GM12878 (cell line): ENCODE results near the gene LRTM2. TPM values are rescaled to one million over a fixed set of nuclear protein-coding genes. Genes with fewer than 3 reads are reported as not detected.

Source experiments
- ATAC-seq: fragments of 200-7000 bp; cut with Tn5 transposase; 3 replicates; pipeline ENCODE4 v1.9.1; 2020; ENCODE audit warnings: mild to moderate bottlenecking, moderate library complexity
- BruUV-seq: library from RNA; stranded (reverse); fragments of 400-500 nt; replicated peaks from 2 replicates; lab custom pipeline; 2021; lab: Mats Ljungman, UMichigan
- CTCF ChIA-PET: fragments of 300-600 bp; sonication (Branson Sonifier 250); formaldehyde crosslinking; extraction: SDS; loops from one replicate; lab custom pipeline; 2021; ENCODE audit warnings: inconsistent platforms; lab: Yijun Ruan, JAX
- POLR2A ChIA-PET: fragments of 350-600 bp; formaldehyde crosslinking; extraction: SDS; loops from one replicate; lab custom pipeline; 2021; ENCODE audit warnings: inconsistent platforms; lab: Charles Lee
- RAD21 ChIA-PET: fragments of 300-600 bp; sonication (Branson Sonifier 250); formaldehyde crosslinking; loops from one replicate; lab custom pipeline; 2023; ENCODE audit warnings: antibody characterized with exemption; ENCODE audit not compliant: unreplicated experiment; lab: Charles Lee
- SMC1A ChIA-PET: fragments of 300-600 bp; sonication (Branson Sonifier 250); formaldehyde crosslinking; loops from one replicate; lab custom pipeline; 2023; ENCODE audit not compliant: unreplicated experiment, uncharacterized antibody; lab: Charles Lee
- DNase-seq: peaks from one replicate; pipeline ENCODE4 v3.0.0-alpha.2; 2011; ENCODE audit warnings: low read depth, low spot score
- FAIRE-seq: peaks from 3 replicates; lab custom pipeline; 2011; peaks lifted over from hg19 to GRCh38; lab: Jason Lieb, UNC
- H2AFZ ChIP-seq: 2 replicates; pipeline ENCODE4 v1.6.0; 2011; ENCODE audit warnings: low read depth, low read length, control low read depth; ENCODE audit not compliant: control insufficient read depth
- H3K27ac ChIP-seq: 2 replicates; pipeline ENCODE4 v1.5.1; 2011; ENCODE audit warnings: control low read depth; ENCODE audit not compliant: control insufficient read depth, insufficient read depth
- H3K27me3 ChIP-seq, 2 experiments: replicated peaks in 1 of 2; 2 replicates each; pipeline versions ENCODE4 v1.6.0 to v1.6.1; 2011; ENCODE audit warnings: low read length in 1 of 2; ENCODE audit not compliant: control insufficient read depth in 2 of 2, insufficient read depth in 2 of 2
- H3K36me3 ChIP-seq, 2 experiments: 2 replicates each; pipeline ENCODE4 v1.5.1; 2011; ENCODE audit warnings: low read length in 1 of 2; ENCODE audit not compliant: control insufficient read depth in 2 of 2, insufficient read depth in 2 of 2
- H3K4me1 ChIP-seq: 2 replicates; pipeline ENCODE4 v1.6.1; 2011; ENCODE audit warnings: mild to moderate bottlenecking, low read length, moderate library complexity, mixed read lengths; ENCODE audit not compliant: control insufficient read depth, insufficient read depth
- H3K4me2 ChIP-seq: 2 replicates; pipeline ENCODE4 v1.6.0; 2011; ENCODE audit warnings: control low read depth; ENCODE audit not compliant: control insufficient read depth, insufficient read depth
- H3K4me3 ChIP-seq: fragments of 200-600 bp; sonication (generic); 2 replicates; pipeline ENCODE4 v1.5.1; 2016
- H3K79me2 ChIP-seq: 2 replicates; pipeline ENCODE4 v1.6.0; 2011; ENCODE audit warnings: low read length; ENCODE audit not compliant: control insufficient read depth, insufficient read depth
- H3K9ac ChIP-seq: 2 replicates; pipeline ENCODE4 v1.8.0; 2011; ENCODE audit warnings: low read length, control low read depth, mixed read lengths; ENCODE audit not compliant: control insufficient read depth, insufficient read depth
- H3K9me3 ChIP-seq: replicated peaks from 3 replicates; pipeline ENCODE4 v1.5.1; 2011; ENCODE audit warnings: mild to moderate bottlenecking, low read length; ENCODE audit not compliant: control insufficient read depth, insufficient read depth
- H4K20me1 ChIP-seq: 2 replicates; pipeline ENCODE4 v1.6.0; 2011; ENCODE audit not compliant: control insufficient read depth, insufficient read depth
- HSF1 ChIP-seq: fragments of 150-350 bp; IDR thresholded peaks from 2 replicates; pipeline ENCODE4 v1.6.1; 2014; ENCODE audit warnings: mild to moderate bottlenecking, low read depth, low read length
- IKZF2 ChIP-seq, 2 experiments: fragments of 450-650 bp; IDR thresholded peaks; 2 replicates each; pipeline ENCODE4 v1.6.1; 2017; ENCODE audit warnings: mild to moderate bottlenecking in 2 of 2, moderate library complexity in 2 of 2
- MEF2B ChIP-seq: fragments of 450-650 bp; IDR thresholded peaks from 2 replicates; pipeline ENCODE4 v1.6.1; 2018; ENCODE audit warnings: mild to moderate bottlenecking, moderate library complexity; ENCODE audit not compliant: partially characterized antibody, poor library complexity, severe bottlenecking
- RAD51 ChIP-seq: fragments of 450-650 bp; IDR thresholded peaks from 2 replicates; pipeline ENCODE4 v1.6.1; 2016; ENCODE audit warnings: moderate library complexity, mild to moderate bottlenecking, inconsistent platforms
- RCOR1 ChIP-seq: conservative IDR thresholded peaks from 2 replicates; pipeline ENCODE4 v1.6.1; 2012; ENCODE audit warnings: low read depth, low read length, improper control_type of control experiment
- SIN3A ChIP-seq: IDR thresholded peaks from 2 replicates; pipeline ENCODE4 v1.6.1; 2012; ENCODE audit warnings: low read depth, low read length, improper control_type of control experiment
- SP1 ChIP-seq: IDR thresholded peaks from one replicate; pipeline ENCODE4 v1.6.1; 2011; ENCODE audit warnings: low read depth, low read length
- STAT3 ChIP-seq: IDR thresholded peaks from 2 replicates; pipeline ENCODE4 v1.6.1; 2011; ENCODE audit warnings: low read depth, low read length, improper control_type of control experiment
- WGBS: methylation state at CpG from one replicate; pipeline ENCODE4 v1.1.6; 2016; ENCODE audit warnings: low lambda C conversion rate; ENCODE audit not compliant: insufficient replicate concordance, insufficient coverage; ENCODE audit errors: missing lambda C conversion rate; 5-methylcytosine and 5-hydroxymethylcytosine counted together
- in situ Hi-C: fragments of 300-500 bp; cut with MboI; formaldehyde crosslinking; loops from 9 replicates; pipeline ENCODE4 v1.14.3; 2018; ENCODE audit warnings: mixed read lengths
- intact Hi-C: fragments of 100-400 bp; cut with micrococcal nuclease; formaldehyde crosslinking; loops from one replicate; pipeline ENCODE4 v1.14.2; 2022; ENCODE audit not compliant: unreplicated experiment
- polyA plus RNA-seq, 11 experiments: library from polyadenylated mRNA; depleted of rRNA in 4 of 11; unstranded in 6 of 11; stranded (reverse) in 5 of 11; fragments of >200 nt; fragmentation: Nextera tagmentation in 4 of 11; fragmentation: Illumina TruSeq in 1 of 11; extraction: Ambion mirVana in 4 of 11; extraction: Trizol in 1 of 11; gene quantifications; 1 replicate in 1 of 11; 2 replicates in 10 of 11; pipeline versions ENCODE4 v1.2.1 to v1.2.3, GENCODE V29; 2011 to 2016; ENCODE audit warnings: inconsistent platforms in 2 of 11, missing spikeins in 2 of 11, low read depth in 1 of 11
- total RNA-seq, 4 experiments: library from RNA; depleted of rRNA in 3 of 4; stranded (reverse); fragments of >200 nt in 3 of 4; fragmentation: Illumina TruSeq in 1 of 4; extraction: Trizol in 1 of 4; gene quantifications; 2 replicates each; pipeline versions ENCODE4 v1.2.1 to v1.2.3, GENCODE V29; 2013 to 2021
- TF ChIP-seq, protein P1 (sequence below): fragments of 450-650 bp; formaldehyde crosslinking; IDR thresholded peaks from 2 replicates; pipeline ENCODE4 v1.4.0; 2022; ENCODE audit warnings: mild to moderate bottlenecking, moderate library complexity
- TF ChIP-seq, protein P2 (sequence below): fragments of 450-650 bp; IDR thresholded peaks from 2 replicates; pipeline ENCODE4 v1.6.1; 2014; ENCODE audit warnings: mild to moderate bottlenecking

The LRTM2 gene
- total and polyA plus RNA-seq, 10 of the 15 experiments (the other 5 are each of a cell fraction or from before 2014, with no cell fraction given) = 0.05 TPM; not detected in 9

DNA sequence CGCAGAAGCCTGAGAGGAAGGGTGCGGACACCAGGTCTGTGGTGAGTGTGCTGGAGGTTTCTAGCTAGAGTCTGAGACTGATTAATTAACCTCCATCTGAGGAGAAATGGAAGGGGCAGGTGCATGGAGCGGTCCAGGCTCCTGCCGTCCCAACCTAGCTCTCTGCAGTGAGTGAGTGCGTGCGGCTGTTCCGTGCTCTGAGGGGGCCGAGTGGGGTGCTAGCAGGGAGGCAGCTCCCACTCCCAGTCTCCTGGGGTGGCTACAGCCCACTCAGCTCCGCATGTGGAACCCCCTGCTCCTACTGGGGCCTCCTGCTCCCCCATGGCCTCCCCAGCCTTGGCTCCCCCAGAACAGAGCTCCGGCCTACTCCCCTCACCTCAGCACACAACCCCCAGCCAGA is 2.9 kb downstream of the LRTM2 start:
- Histone ChIP-seq H3K4me1 (no peaks in the 10 kb centered on the region), H3K27ac (no peak overlapping the region), H3K9ac (no peak overlapping the region), H4K20me1 (no peaks in the 10 kb centered on the region), H3K4me3 (no peak overlapping the region), H3K27me3 (peaks cover 8 to 11% of the 10 kb centered on the region in 2 experiments; a peak in 3 of 4 replicates), H2AFZ (no peak overlapping the region), H3K36me3 (no peaks in the 10 kb centered on the region), H3K9me3 (no peaks in the 10 kb centered on the region), H3K79me2 (no peaks in the 10 kb centered on the region), H3K4me2 (no peak overlapping the region)
- intact Hi-C loops = no loop called here
- CTCF ChIA-PET = no interaction called here
- no peak for ATAC-seq
- in situ Hi-C loops = no loop called here
- POLR2A ChIA-PET = no interaction called here
- FAIRE-seq = no peak
- BruUV-seq = no TSS peak
- no peak for TF ChIP-seq IKZF2 (IDR thresholded peaks at IDR 0.05)
- WGBS = 69% methylated on average over 9 of the region's 10 CpGs
- no peak for DNase-seq
- RAD21 ChIA-PET = no interaction called here
- SMC1A ChIA-PET = no interaction called here

DNA sequence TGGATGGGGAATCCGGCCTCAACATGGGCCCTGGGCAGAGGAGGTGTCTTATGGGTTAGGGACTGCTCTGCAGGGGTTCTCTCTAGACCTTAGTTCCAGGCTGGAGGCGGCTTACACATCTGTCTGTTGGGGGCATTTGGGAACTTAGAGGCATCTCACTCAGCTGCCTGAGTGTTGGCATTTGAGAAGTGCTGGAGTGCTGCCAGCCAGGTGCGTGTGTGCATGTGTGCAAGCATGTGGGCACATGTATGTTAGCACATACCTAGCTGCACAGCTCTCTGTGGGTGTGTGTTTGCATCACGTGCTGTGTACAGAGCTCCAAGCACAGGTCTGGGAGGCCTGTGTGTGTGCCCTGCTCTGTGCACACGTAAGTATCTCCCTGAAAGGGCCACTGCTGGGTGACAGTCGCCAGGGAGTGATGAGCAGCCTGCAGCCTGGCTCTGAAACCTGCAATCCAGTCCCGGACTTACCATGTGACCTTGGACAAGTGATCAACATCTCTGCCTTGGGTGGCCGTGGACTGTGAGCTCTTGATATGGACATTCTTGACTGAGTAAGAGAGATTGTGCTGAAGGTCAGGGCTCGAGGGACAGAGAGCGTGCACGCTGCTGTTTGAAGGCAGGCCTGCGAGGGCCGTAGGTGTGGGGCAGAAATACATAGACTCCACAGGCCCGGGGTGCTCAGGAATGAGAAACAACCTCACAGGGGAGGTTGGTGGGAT is 5.2 kb downstream of the LRTM2 start:
- ATAC-seq (no peak), FAIRE-seq (no peak), DNase-seq (no peak)
- Histone ChIP-seq H4K20me1 (no peaks in the 10 kb centered on the region), H2AFZ (no peak overlapping the region), H3K4me1 (no peaks in the 10 kb centered on the region), H3K9ac (no peak overlapping the region), H3K9me3 (no peaks in the 10 kb centered on the region), H3K4me3 (no peak overlapping the region), H3K4me2 (no peak overlapping the region), H3K36me3 (no peaks in the 10 kb centered on the region), H3K27me3 (peaks cover 5 to 9% of the 10 kb centered on the region in 2 experiments; a peak in 3 of 4 replicates), H3K79me2 (no peaks in the 10 kb centered on the region), H3K27ac (no peak overlapping the region)
- ChIA-PET SMC1A (interaction anchor here (1.1 kb wide), 2 partner anchors 16 to 106 kb away, joined by 3 read pairs; no protein-coding TSS in a partner anchor), RAD21 (no interaction called here), POLR2A (no interaction called here), CTCF (interaction anchor here (1.9 kb wide), 1 partner anchor 114 kb away, joined by 7 read pairs; no protein-coding TSS in a partner anchor)
- in situ Hi-C loops = no loop called here
- BruUV-seq = no TSS peak
- intact Hi-C loops = no loop called here
- 38% methylated on average over 14 of the region's 14 CpGs for WGBS
- TF ChIP-seq, protein P1, sequence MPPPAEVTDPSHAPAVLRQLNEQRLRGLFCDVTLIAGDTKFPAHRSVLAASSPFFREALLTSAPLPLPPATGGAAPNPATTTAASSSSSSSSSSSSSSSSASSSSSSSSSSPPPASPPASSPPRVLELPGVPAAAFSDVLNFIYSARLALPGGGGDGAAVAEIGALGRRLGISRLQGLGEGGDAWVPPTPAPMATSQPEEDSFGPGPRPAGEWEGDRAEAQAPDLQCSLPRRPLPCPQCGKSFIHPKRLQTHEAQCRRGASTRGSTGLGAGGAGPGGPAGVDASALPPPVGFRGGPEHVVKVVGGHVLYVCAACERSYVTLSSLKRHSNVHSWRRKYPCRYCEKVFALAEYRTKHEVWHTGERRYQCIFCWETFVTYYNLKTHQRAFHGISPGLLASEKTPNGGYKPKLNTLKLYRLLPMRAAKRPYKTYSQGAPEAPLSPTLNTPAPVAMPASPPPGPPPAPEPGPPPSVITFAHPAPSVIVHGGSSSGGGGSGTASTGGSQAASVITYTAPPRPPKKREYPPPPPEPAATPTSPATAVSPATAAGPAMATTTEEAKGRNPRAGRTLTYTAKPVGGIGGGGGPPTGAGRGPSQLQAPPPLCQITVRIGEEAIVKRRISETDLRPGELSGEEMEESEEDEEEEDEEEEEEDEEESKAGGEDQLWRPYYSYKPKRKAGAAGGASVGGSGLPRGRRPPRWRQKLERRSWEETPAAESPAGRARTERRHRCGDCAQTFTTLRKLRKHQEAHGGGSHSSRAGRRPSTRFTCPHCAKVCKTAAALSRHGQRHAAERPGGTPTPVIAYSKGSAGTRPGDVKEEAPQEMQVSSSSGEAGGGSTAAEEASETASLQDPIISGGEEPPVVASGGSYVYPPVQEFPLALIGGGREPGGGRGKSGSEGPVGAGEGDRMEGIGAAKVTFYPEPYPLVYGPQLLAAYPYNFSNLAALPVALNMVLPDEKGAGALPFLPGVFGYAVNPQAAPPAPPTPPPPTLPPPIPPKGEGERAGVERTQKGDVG (CRISPR knock-in tag) = no peak
- TF ChIP-seq STAT3 (no peak), RCOR1 (no peak), HSF1 (no peak), SP1 (no peak), SIN3A (no peak), MEF2B (no peak), RAD51 (no peak)
- TF ChIP-seq, protein P2, sequence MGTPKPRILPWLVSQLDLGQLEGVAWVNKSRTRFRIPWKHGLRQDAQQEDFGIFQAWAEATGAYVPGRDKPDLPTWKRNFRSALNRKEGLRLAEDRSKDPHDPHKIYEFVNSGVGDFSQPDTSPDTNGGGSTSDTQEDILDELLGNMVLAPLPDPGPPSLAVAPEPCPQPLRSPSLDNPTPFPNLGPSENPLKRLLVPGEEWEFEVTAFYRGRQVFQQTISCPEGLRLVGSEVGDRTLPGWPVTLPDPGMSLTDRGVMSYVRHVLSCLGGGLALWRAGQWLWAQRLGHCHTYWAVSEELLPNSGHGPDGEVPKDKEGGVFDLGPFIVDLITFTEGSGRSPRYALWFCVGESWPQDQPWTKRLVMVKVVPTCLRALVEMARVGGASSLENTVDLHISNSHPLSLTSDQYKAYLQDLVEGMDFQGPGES = no peak
